Measurements from ENCODE around the gene COL9A3.
A peak's percentile ranks its signal among the peaks of the same experiment; 100 is the strongest.

Gene COL9A3

GRCh38 chr20:62816884-62817873 is at the start of gene COL9A3:
TSS of gene COL9A3 (plus strand) at chr20:62817050. CDS start at chr20:62817065, 15 bp downstream.
- in situ Hi-C loops (cut with MboI; ENCODE audit: low pct_unique_long_range_greater_than_20kb, low sequenced_read_pairs) = no loop called here
- no peak for DNase-seq

GRCh38 chr20:62768234-62768546 is 48.7 kb upstream of the COL9A3 start:
- DNase-seq = no peak
- in situ Hi-C loops (cut with MboI; ENCODE audit: low pct_unique_long_range_greater_than_20kb, low sequenced_read_pairs) = no loop called here

GRCh38 chr20:62768551-62769287 is 48.1 kb upstream of the COL9A3 start:
- in situ Hi-C loops (cut with MboI; ENCODE audit: low pct_unique_long_range_greater_than_20kb, low sequenced_read_pairs) = no loop called here
- DNase-seq = no peak

- in situ Hi-C loops (cut with MboI; ENCODE audit: low pct_unique_long_range_greater_than_20kb, low sequenced_read_pairs) = no loop called here
- no peak for DNase-seq
Observed at GRCh38 chr20:62769346-62770071, 47.3 kb upstream of the COL9A3 start.

- DNase-seq = no peak
- in situ Hi-C loops (cut with MboI; ENCODE audit: low pct_unique_long_range_greater_than_20kb, low sequenced_read_pairs) = no loop called here
Observed at GRCh38 chr20:62770111-62770910, 46.5 kb upstream of the COL9A3 start.

GRCh38 chr20:62770916-62771315 is 45.9 kb upstream of the COL9A3 start:
- in situ Hi-C loops (cut with MboI; ENCODE audit: low pct_unique_long_range_greater_than_20kb, low sequenced_read_pairs) = no loop called here
- DNase-seq = no peak

GRCh38 chr20:62771396-62772102 is 45.3 kb upstream of the COL9A3 start:
- in situ Hi-C loops (cut with MboI; ENCODE audit: low pct_unique_long_range_greater_than_20kb, low sequenced_read_pairs) = no loop called here
- no peak for DNase-seq

GRCh38 chr20:62772103-62772611 is 44.7 kb upstream of the COL9A3 start:
- in situ Hi-C loops (cut with MboI; ENCODE audit: low pct_unique_long_range_greater_than_20kb, low sequenced_read_pairs) = no loop called here
- no peak for DNase-seq

- DNase-seq = no peak
- in situ Hi-C loops (cut with MboI; ENCODE audit: low pct_unique_long_range_greater_than_20kb, low sequenced_read_pairs) = no loop called here
Observed at GRCh38 chr20:62772619-62772989, 44.2 kb upstream of the COL9A3 start.

- in situ Hi-C loops (cut with MboI; ENCODE audit: low pct_unique_long_range_greater_than_20kb, low sequenced_read_pairs) = no loop called here
- no peak for DNase-seq
Observed at GRCh38 chr20:62772990-62773844, 43.6 kb upstream of the COL9A3 start.

GRCh38 chr20:62773845-62774714 is 42.8 kb upstream of the COL9A3 start:
- in situ Hi-C loops (cut with MboI; ENCODE audit: low pct_unique_long_range_greater_than_20kb, low sequenced_read_pairs) = no loop called here
- no peak for DNase-seq

- peak; percentile 73 for DNase-seq
- in situ Hi-C loops (cut with MboI; ENCODE audit: low pct_unique_long_range_greater_than_20kb, low sequenced_read_pairs) = no loop called here
Observed at GRCh38 chr20:62774762-62775161, 42.1 kb upstream of the COL9A3 start.

- no peak for DNase-seq
- in situ Hi-C loops (cut with MboI; ENCODE audit: low pct_unique_long_range_greater_than_20kb, low sequenced_read_pairs) = no loop called here
Observed at GRCh38 chr20:62775206-62775605, 41.6 kb upstream of the COL9A3 start.

- in situ Hi-C loops (cut with MboI; ENCODE audit: low pct_unique_long_range_greater_than_20kb, low sequenced_read_pairs) = no loop called here
Observed at GRCh38 chr20:62776035-62776691, 40.7 kb upstream of the COL9A3 start.

GRCh38 chr20:62776692-62777527 is 39.9 kb upstream of the COL9A3 start:
- DNase-seq = peak; percentile 23
- in situ Hi-C loops (cut with MboI; ENCODE audit: low pct_unique_long_range_greater_than_20kb, low sequenced_read_pairs) = no loop called here

More at GRCh38 chr20:62776035-62776691, 40.7 kb upstream of the COL9A3 start:
- DNase-seq = no peak

Data from KBM-7 (cell line).